Neutrophil (primary cell): Measurements from ENCODE around the gene PTGDS.

Source experiments
- H3K27ac ChIP-seq: fragments of 200-600 bp; sonication (generic); 2 replicates; pipeline ENCODE4 v1.5.1; 2016; ENCODE audit warnings: mild to moderate bottlenecking, moderate library complexity
- H3K27me3 ChIP-seq: fragments of 200-600 bp; sonication (generic); 2 replicates; pipeline ENCODE4 v1.6.0; 2016; ENCODE audit warnings: mild to moderate bottlenecking
- H3K36me3 ChIP-seq: fragments of 200-600 bp; sonication (generic); 2 replicates; pipeline ENCODE4 v1.5.1; 2017
- H3K4me1 ChIP-seq, 2 experiments: fragments of 200-600 bp in 1 of 2; sonication (generic) in 1 of 2; 1 replicate in 1 of 2; 2 replicates in 1 of 2; pipeline versions ENCODE4 v1.5.1 to v1.6.1; 2013 to 2016; ENCODE audit warnings: low read depth in 1 of 2, low read length in 1 of 2, mild to moderate bottlenecking in 1 of 2, moderate library complexity in 1 of 2; ENCODE audit not compliant: control insufficient read depth in 1 of 2, insufficient read depth in 1 of 2
- H3K4me3 ChIP-seq, 2 experiments: fragments of 200-600 bp in 1 of 2; sonication (generic) in 1 of 2; 1 replicate in 1 of 2; 2 replicates in 1 of 2; pipeline ENCODE4 v1.5.1; 2013 to 2016; ENCODE audit warnings: low read depth in 1 of 2, low read length in 1 of 2, mild to moderate bottlenecking in 1 of 2, moderate library complexity in 1 of 2
- H3K9me3 ChIP-seq: fragments of 200-600 bp; sonication (generic); 2 replicates; pipeline ENCODE4 v1.5.1; 2016
- CTCF ChIP-seq: fragments of 200-600 bp; sonication (generic); IDR thresholded peaks from 2 replicates; pipeline ENCODE4 v1.5.1; 2016; ENCODE audit warnings: antibody characterized with exemption

The PTGDS gene

GRCh38 chr9:136936645-136937170 lies 40.6 kb upstream of the PTGDS start:
- Histone ChIP-seq H3K4me1 (peaks cover 5 to 7% of the 10 kb centered on the region in 2 experiments), H3K27me3 (no peaks in the 10 kb centered on the region), H3K4me3 (no peak overlapping the region), H3K27ac (no peak overlapping the region), H3K36me3 (peaks cover 26% of the 10 kb centered on the region), H3K9me3 (no peaks in the 10 kb centered on the region)
- TF ChIP-seq CTCF: no peak

- no peak overlapping the region for H3K4me3 ChIP-seq
- no peak for TF ChIP-seq CTCF
Measured at GRCh38 chr9:136937186-136938001, 39.9 kb upstream of the PTGDS start.

GRCh38 chr9:136939431-136939995 lies 37.8 kb upstream of the PTGDS start:
- H3K4me1 ChIP-seq: peaks cover 16 to 20% of the 10 kb centered on the region in 2 experiments
- no peak overlapping the region for H3K27ac ChIP-seq

More at GRCh38 chr9:136937186-136938001, 39.9 kb upstream of the PTGDS start:
- no peaks in the 10 kb centered on the region for H3K27me3 ChIP-seq
- peaks cover 33% of the 10 kb centered on the region for H3K36me3 ChIP-seq
- H3K4me1 ChIP-seq: peaks cover 5 to 7% of the 10 kb centered on the region in 2 experiments
- H3K9me3 ChIP-seq: no peaks in the 10 kb centered on the region
- no peak overlapping the region for H3K27ac ChIP-seq

GRCh38 chr9:136939996-136940525 lies 37.2 kb upstream of the PTGDS start:
- no peaks in the 10 kb centered on the region for H3K9me3 ChIP-seq
- H3K4me3 ChIP-seq: no peak overlapping the region
- no peak overlapping the region for H3K27ac ChIP-seq
- no peak for TF ChIP-seq CTCF
- H3K4me1 ChIP-seq: peaks cover 20 to 23% of the 10 kb centered on the region in 2 experiments
- H3K27me3 ChIP-seq: no peaks in the 10 kb centered on the region
- peaks cover 43% of the 10 kb centered on the region for H3K36me3 ChIP-seq

More at GRCh38 chr9:136939431-136939995, 37.8 kb upstream of the PTGDS start:
- Histone ChIP-seq H3K36me3 (peaks cover 43% of the 10 kb centered on the region), H3K9me3 (no peaks in the 10 kb centered on the region), H3K27me3 (no peaks in the 10 kb centered on the region), H3K4me3 (no peak overlapping the region)
- no peak for TF ChIP-seq CTCF

- Histone ChIP-seq H3K9me3 (no peaks in the 10 kb centered on the region), H3K4me3 (no peak overlapping the region), H3K27ac (no peak overlapping the region), H3K36me3 (peaks cover 43% of the 10 kb centered on the region), H3K4me1 (peaks cover 20 to 21% of the 10 kb centered on the region in 2 experiments), H3K27me3 (no peaks in the 10 kb centered on the region)
- no peak for TF ChIP-seq CTCF
Measured at GRCh38 chr9:136940526-136941230, 36.6 kb upstream of the PTGDS start.
